Measurements from ENCODE around the gene HERC6. TPM values are rescaled to one million over a fixed set of nuclear protein-coding genes. Genes with fewer than 3 reads are reported as not detected.

HERC6 gene
- polyA plus RNA-seq, 1 donor from 2014 or later: 0.33 TPM

DNA sequence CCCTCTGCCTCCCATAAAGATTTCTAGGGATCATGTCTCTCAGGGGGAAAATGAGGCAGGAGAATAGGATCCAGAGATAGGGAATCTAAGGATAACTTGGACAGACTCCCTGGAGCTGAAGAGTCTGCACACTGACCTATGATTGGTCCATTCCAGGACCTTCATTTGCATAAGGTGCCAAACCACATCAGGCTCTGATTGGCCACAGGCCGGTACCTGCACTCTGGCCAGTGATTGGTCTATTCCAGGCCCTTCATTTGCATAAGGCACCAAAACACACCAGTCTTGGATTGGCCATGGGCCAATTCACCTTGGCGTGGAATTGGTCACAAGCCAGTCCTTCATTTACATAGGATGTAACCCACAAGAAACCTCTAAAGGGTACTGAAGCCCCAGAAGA, 74.3 kb downstream of the HERC6 start:
- H3K36me3 ChIP-seq (ENCODE audit: insufficient read depth, low read length): no peaks in the 10 kb centered on the region
- H3K4me2 ChIP-seq (ENCODE audit: low read length): no peak overlapping the region
- no peaks in the 10 kb centered on the region for H4K20me1 ChIP-seq (ENCODE audit: insufficient read depth)
- TF ChIP-seq, protein P1, sequence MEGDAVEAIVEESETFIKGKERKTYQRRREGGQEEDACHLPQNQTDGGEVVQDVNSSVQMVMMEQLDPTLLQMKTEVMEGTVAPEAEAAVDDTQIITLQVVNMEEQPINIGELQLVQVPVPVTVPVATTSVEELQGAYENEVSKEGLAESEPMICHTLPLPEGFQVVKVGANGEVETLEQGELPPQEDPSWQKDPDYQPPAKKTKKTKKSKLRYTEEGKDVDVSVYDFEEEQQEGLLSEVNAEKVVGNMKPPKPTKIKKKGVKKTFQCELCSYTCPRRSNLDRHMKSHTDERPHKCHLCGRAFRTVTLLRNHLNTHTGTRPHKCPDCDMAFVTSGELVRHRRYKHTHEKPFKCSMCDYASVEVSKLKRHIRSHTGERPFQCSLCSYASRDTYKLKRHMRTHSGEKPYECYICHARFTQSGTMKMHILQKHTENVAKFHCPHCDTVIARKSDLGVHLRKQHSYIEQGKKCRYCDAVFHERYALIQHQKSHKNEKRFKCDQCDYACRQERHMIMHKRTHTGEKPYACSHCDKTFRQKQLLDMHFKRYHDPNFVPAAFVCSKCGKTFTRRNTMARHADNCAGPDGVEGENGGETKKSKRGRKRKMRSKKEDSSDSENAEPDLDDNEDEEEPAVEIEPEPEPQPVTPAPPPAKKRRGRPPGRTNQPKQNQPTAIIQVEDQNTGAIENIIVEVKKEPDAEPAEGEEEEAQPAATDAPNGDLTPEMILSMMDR (IDR thresholded peaks at IDR 0.05; ENCODE audit: poor library complexity, severe bottlenecking): no peak
- no peak for TF ChIP-seq MXI1 (conservative IDR thresholded peaks at IDR 0.05; ENCODE audit: poor library complexity, severe bottlenecking)
- TF ChIP-seq POLR2AphosphoS5 (IDR thresholded peaks at IDR 0.05): no peak
- no peak for TF ChIP-seq TAF1 (IDR thresholded peaks at IDR 0.05; ENCODE audit: low read depth)
- TF ChIP-seq SMC3 (conservative IDR thresholded peaks at IDR 0.05; ENCODE audit: poor library complexity): no peak
- TF ChIP-seq, protein P2, sequence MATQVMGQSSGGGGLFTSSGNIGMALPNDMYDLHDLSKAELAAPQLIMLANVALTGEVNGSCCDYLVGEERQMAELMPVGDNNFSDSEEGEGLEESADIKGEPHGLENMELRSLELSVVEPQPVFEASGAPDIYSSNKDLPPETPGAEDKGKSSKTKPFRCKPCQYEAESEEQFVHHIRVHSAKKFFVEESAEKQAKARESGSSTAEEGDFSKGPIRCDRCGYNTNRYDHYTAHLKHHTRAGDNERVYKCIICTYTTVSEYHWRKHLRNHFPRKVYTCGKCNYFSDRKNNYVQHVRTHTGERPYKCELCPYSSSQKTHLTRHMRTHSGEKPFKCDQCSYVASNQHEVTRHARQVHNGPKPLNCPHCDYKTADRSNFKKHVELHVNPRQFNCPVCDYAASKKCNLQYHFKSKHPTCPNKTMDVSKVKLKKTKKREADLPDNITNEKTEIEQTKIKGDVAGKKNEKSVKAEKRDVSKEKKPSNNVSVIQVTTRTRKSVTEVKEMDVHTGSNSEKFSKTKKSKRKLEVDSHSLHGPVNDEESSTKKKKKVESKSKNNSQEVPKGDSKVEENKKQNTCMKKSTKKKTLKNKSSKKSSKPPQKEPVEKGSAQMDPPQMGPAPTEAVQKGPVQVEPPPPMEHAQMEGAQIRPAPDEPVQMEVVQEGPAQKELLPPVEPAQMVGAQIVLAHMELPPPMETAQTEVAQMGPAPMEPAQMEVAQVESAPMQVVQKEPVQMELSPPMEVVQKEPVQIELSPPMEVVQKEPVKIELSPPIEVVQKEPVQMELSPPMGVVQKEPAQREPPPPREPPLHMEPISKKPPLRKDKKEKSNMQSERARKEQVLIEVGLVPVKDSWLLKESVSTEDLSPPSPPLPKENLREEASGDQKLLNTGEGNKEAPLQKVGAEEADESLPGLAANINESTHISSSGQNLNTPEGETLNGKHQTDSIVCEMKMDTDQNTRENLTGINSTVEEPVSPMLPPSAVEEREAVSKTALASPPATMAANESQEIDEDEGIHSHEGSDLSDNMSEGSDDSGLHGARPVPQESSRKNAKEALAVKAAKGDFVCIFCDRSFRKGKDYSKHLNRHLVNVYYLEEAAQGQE (IDR thresholded peaks at IDR 0.05; ENCODE audit: borderline replicate concordance): no peak
- no peak for TF ChIP-seq RAD21 (conservative IDR thresholded peaks at IDR 0.05)
- no peak for TF ChIP-seq EZH2 (IDR thresholded peaks at IDR 0.05; ENCODE audit: borderline replicate concordance, insufficient read depth, low read length, poor library complexity, severe bottlenecking)
- no peak for TF ChIP-seq EP300 (conservative IDR thresholded peaks at IDR 0.05; ENCODE audit: poor library complexity, severe bottlenecking)
- no peaks in the 10 kb centered on the region for H3F3A ChIP-seq (ENCODE audit: insufficient read depth, low read length, poor library complexity, severe bottlenecking)
- peaks cover 24% of the 10 kb centered on the region for H3K27me3 ChIP-seq (ENCODE audit: insufficient read depth, low read depth, low read length)
- H3K9ac ChIP-seq (ENCODE audit: low read length): no peak overlapping the region
- no peaks in the 10 kb centered on the region for H3K79me2 ChIP-seq (replicated peaks; ENCODE audit: insufficient read depth, low read length)
- H3K4me3 ChIP-seq (ENCODE audit: low read length): no peak overlapping the region
- no peak overlapping the region for H2AFZ ChIP-seq (ENCODE audit: low read depth, low read length)
- H3K27ac ChIP-seq (ENCODE audit: low read length): no peak overlapping the region
- H3K9me2 ChIP-seq (ENCODE audit: insufficient read depth, low read length): no peaks in the 10 kb centered on the region
- H3K9me3 ChIP-seq (ENCODE audit: low read length): no peaks in the 10 kb centered on the region

DNA sequence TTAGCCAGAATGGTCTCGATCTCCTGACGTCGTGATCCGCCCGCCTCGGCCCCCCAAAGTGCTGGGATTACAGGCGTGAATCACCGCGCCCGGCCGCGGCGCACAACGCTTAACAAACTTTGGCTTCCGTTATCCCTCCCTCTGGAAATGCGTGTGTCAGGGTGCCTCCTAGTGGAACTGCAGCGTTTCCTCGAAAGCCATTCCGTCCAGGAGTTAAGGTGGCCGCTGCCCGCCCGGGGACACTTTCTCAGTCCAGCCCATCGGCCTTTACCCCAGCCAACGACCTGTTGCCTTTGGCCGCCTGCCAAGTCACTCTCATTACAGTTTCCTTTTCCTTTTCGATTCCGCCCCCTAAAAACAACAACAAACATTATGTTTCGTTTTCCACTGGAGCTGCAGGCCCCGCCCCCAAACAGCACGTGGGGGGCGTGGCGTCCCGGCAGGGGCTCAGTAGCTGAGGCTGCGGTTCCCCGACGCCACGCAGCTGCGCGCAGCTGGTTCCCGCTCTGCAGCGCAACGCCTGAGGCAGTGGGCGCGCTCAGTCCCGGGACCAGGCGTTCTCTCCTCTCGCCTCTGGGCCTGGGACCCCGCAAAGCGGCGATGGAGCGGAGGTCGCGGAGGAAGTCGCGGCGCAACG, 78.1 kb downstream of the HERC6 start, which contains the start of gene HERC5:
Gene HERC5, plus strand, starts transcription at position 450 of the 637 bp plus-strand sequence. Its CDS starts 151 bp downstream, at position 601.
- Histone ChIP-seq H2AFZ (ENCODE audit: low read depth, low read length) (peak within 1 kb of the TSS; percentile 13), H3F3A (ENCODE audit: insufficient read depth, low read length, poor library complexity, severe bottlenecking) (no peaks in the 10 kb centered on the region), H3K9me3 (ENCODE audit: low read length) (no peaks in the 10 kb centered on the region), H3K4me3 (ENCODE audit: low read length) (peak within 1 kb of the TSS; percentile 71), H3K27me3 (ENCODE audit: insufficient read depth, low read depth, low read length) (peaks cover 48% of the 10 kb centered on the region), H3K9ac (ENCODE audit: low read length) (no peak within 1 kb of the TSS), H4K20me1 (ENCODE audit: insufficient read depth) (no peaks in the 10 kb centered on the region), H3K27ac (ENCODE audit: low read length) (no peak within 1 kb of the TSS), H3K9me2 (ENCODE audit: insufficient read depth, low read length) (no peaks in the 10 kb centered on the region), H3K79me2 (replicated peaks; ENCODE audit: insufficient read depth, low read length) (no peaks in the 10 kb centered on the region), H3K4me2 (ENCODE audit: low read length) (peak within 1 kb of the TSS; percentile 38), H3K36me3 (ENCODE audit: insufficient read depth, low read length) (no peaks in the 10 kb centered on the region)
- TF ChIP-seq, protein P1 (IDR thresholded peaks at IDR 0.05; ENCODE audit: poor library complexity, severe bottlenecking): peak; percentile 61
- peak; percentile 22 for TF ChIP-seq EP300 (conservative IDR thresholded peaks at IDR 0.05; ENCODE audit: poor library complexity, severe bottlenecking)
- TF ChIP-seq MXI1 (conservative IDR thresholded peaks at IDR 0.05; ENCODE audit: poor library complexity, severe bottlenecking): peak; percentile 58
- peak; percentile 42 for TF ChIP-seq SMC3 (conservative IDR thresholded peaks at IDR 0.05; ENCODE audit: poor library complexity)
- no peak for TF ChIP-seq EZH2 (IDR thresholded peaks at IDR 0.05; ENCODE audit: borderline replicate concordance, insufficient read depth, low read length, poor library complexity, severe bottlenecking)
- peak; percentile 38 for TF ChIP-seq RAD21 (conservative IDR thresholded peaks at IDR 0.05)
- no peak for TF ChIP-seq TAF1 (IDR thresholded peaks at IDR 0.05; ENCODE audit: low read depth)
- TF ChIP-seq POLR2AphosphoS5 (IDR thresholded peaks at IDR 0.05): peak; percentile 37
- TF ChIP-seq, protein P2 (IDR thresholded peaks at IDR 0.05; ENCODE audit: borderline replicate concordance): no peak

Data from neural cell (in vitro differentiated cells).